GM10248 (cell line): ENCODE results near the gene COX7A2L.

Experiments
- CTCF ChIA-PET: fragments of 300-600 bp; sonication (Branson Sonifier 250); formaldehyde crosslinking; extraction: SDS; loops from one replicate; lab custom pipeline; 2021; ENCODE audit warnings: antibody characterized with exemption; lab: Yijun Ruan, JAX
- POLR2A ChIA-PET: fragments of 350-650 bp; sonication (Branson Sonifier 250); formaldehyde crosslinking; extraction: SDS; loops from one replicate; lab custom pipeline; 2020; ENCODE audit warnings: antibody characterized with exemption; lab: Yijun Ruan, JAX
- DNase-seq: peaks from one replicate; pipeline ENCODE4 v3.0.0; 2012; ENCODE audit errors: extremely low spot score
- CTCF ChIP-seq: IDR thresholded peaks from 2 replicates; pipeline ENCODE4 v1.5.1; 2012; ENCODE audit warnings: mild to moderate bottlenecking, low read depth; ENCODE audit errors: extremely low read depth, missing control alignments, control extremely low read depth

COX7A2L gene

GRCh38 chr2:42324949-42325348 is 36.1 kb downstream of the COX7A2L start:
- no peak for DNase-seq
- ChIA-PET CTCF (interaction anchor here (1.1 to 7.9 kb wide), 2 partner anchors 229 to 234 kb away, joined by 4 to 102 read pairs; no protein-coding TSS in a partner anchor), POLR2A (no interaction called here)
- TF ChIP-seq CTCF = no peak

- no peak for TF ChIP-seq CTCF
- ChIA-PET CTCF (interaction anchor here (7.9 kb wide), 1 partner anchor 228 kb away, joined by 102 read pairs; no protein-coding TSS in a partner anchor), POLR2A (no interaction called here)
- no peak for DNase-seq
Observed at GRCh38 chr2:42324244-42324643, 36.8 kb downstream of the COX7A2L start.

- ChIA-PET POLR2A (no interaction called here), CTCF (interaction anchor here (1.0 to 1.3 kb wide), 2 partner anchors 15 to 227 kb away, joined by 3 read pairs; no protein-coding TSS in a partner anchor)
- DNase-seq = no peak
- no peak for TF ChIP-seq CTCF
Observed at GRCh38 chr2:42321452-42322064, 39.5 kb downstream of the COX7A2L start.

GRCh38 chr2:42319265-42319664 is 41.8 kb downstream of the COX7A2L start:
- POLR2A ChIA-PET = no interaction called here
- CTCF ChIA-PET = interaction anchor here (1.4 kb wide), 1 partner anchor 10 kb away, joined by 4 read pairs; no protein-coding TSS in a partner anchor
- TF ChIP-seq CTCF = no peak
- no peak for DNase-seq

- POLR2A ChIA-PET = no interaction called here
- DNase-seq = no peak
- CTCF ChIA-PET = no interaction called here
- no peak for TF ChIP-seq CTCF
Observed at GRCh38 chr2:42317945-42318344, 43.1 kb downstream of the COX7A2L start.

GRCh38 chr2:42317486-42317885 is 43.5 kb downstream of the COX7A2L start:
- ChIA-PET POLR2A (no interaction called here), CTCF (interaction anchor here (1.6 kb wide), 1 partner anchor 10 kb away, joined by 4 read pairs; no protein-coding TSS in a partner anchor)
- DNase-seq = no peak
- no peak for TF ChIP-seq CTCF

- no peak for DNase-seq
- POLR2A ChIA-PET = no interaction called here
- no peak for TF ChIP-seq CTCF
- CTCF ChIA-PET = interaction anchor here (1.6 to 1.9 kb wide), 3 partner anchors 10 to 220 kb away, joined by 4 to 5 read pairs (median 4); no protein-coding TSS in a partner anchor
Observed at GRCh38 chr2:42316910-42317309, 44.1 kb downstream of the COX7A2L start.
